HuH-7 (cell line): Measurements from ENCODE around the gene CD59.
"Not testable (repeated sequence)": the region's sequence is repeated elsewhere in the genome, so short reads cannot be mapped to it uniquely, and the experiment has no call there.

Source experiments
- DNase-seq: peaks from one replicate; pipeline ENCODE4 v3.0.0; 2011; ENCODE audit warnings: low spot score

Gene CD59

GRCh38 chr11:33665350-33666106 lies 70.7 kb downstream of the CD59 start:
- no peak for DNase-seq

- no peak for DNase-seq
Observed at GRCh38 chr11:33664827-33665226, 71.4 kb downstream of the CD59 start.

GRCh38 chr11:33664166-33664565 lies 72.1 kb downstream of the CD59 start:
- DNase-seq, result no peak

GRCh38 chr11:33663121-33663520 lies 73.1 kb downstream of the CD59 start:
- no peak for DNase-seq

- DNase-seq, result not testable (repeated sequence)
Observed at GRCh38 chr11:33661526-33661925, 74.7 kb downstream of the CD59 start.

GRCh38 chr11:33660962-33661361 lies 75.3 kb downstream of the CD59 start:
- DNase-seq, result no peak

- DNase-seq, result no peak
Observed at GRCh38 chr11:33659370-33660139, 76.7 kb downstream of the CD59 start.

- peak; percentile 28 for DNase-seq
Observed at GRCh38 chr11:33658195-33658900, 77.9 kb downstream of the CD59 start.

- DNase-seq, result no peak
Observed at GRCh38 chr11:33657757-33658156, 78.5 kb downstream of the CD59 start.

- DNase-seq, result no peak
Observed at GRCh38 chr11:33656768-33657167, 79.5 kb downstream of the CD59 start.

GRCh38 chr11:33655842-33656600 lies 80.2 kb downstream of the CD59 start:
- no peak for DNase-seq

GRCh38 chr11:33654594-33654993 lies 81.6 kb downstream of the CD59 start:
- DNase-seq, result no peak
